ENCODE measurements around the gene SLIT3. TPM values are rescaled to one million over a fixed set of nuclear protein-coding genes. Genes with fewer than 3 reads are reported as not detected.

The SLIT3 gene
- total RNA-seq, 1 donor from 2014 or later: 0.22 TPM

DNA sequence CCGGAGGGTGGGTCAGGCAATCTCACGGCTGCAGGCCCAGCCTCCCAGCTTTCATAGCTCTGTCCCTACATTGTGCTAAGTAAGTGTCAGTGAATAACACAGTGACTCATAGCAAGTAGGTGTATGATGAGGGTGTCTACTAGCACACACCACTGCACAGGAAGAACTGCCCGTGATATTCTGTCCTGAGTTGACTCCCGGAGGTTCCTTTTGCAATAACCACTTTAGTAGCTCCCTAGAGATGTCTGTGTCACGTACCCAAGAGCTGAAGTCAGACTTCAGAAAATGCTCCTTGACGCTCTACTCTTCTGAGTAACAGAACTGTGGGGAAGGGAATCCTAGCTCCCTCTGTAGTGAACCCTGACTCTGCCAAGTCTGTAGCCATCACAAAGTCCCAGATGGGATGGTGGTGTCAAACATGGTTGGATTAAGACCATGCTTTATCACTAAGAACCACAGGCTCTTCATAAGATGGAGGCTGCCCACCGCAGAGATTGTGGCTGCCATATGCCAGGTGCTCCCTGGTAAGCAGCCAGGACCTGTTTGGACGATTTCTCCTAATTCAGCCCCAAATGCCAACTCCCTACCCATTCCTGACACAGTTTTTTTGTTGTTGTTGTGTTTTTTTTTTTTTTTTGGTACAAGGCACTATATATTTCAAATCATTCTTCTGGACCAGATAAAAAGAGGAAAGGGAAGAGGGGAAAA is 369.1 kb downstream of the SLIT3 start:
- H3K36me3 ChIP-seq: no peaks in the 10 kb centered on the region
- no peaks in the 10 kb centered on the region for H4K20me1 ChIP-seq (ENCODE audit: low read depth)
- H3F3A ChIP-seq (ENCODE audit: low read depth): no peaks in the 10 kb centered on the region
- no peak overlapping the region for H3K4me2 ChIP-seq
- no peaks in the 10 kb centered on the region for H3K9me3 ChIP-seq (ENCODE audit: low read depth)
- no peak overlapping the region for H3K27ac ChIP-seq
- H3K27me3 Mint-ChIP-seq (ENCODE audit: insufficient read depth, low read depth): peaks cover 2% of the 10 kb centered on the region
- H3K9ac ChIP-seq: no peak overlapping the region
- no peak overlapping the region for H3K4me3 ChIP-seq
- H3K4me3 Mint-ChIP-seq: no peak overlapping the region
- no peak overlapping the region for H2AFZ ChIP-seq (replicated peaks)
- no peaks in the 10 kb centered on the region for H3K27me3 ChIP-seq
- peaks cover 3% of the 10 kb centered on the region for H3K4me1 Mint-ChIP-seq
- H3K79me2 ChIP-seq (ENCODE audit: low read depth): no peaks in the 10 kb centered on the region
- H3K27ac Mint-ChIP-seq: no peak overlapping the region
- TF ChIP-seq, protein P1, sequence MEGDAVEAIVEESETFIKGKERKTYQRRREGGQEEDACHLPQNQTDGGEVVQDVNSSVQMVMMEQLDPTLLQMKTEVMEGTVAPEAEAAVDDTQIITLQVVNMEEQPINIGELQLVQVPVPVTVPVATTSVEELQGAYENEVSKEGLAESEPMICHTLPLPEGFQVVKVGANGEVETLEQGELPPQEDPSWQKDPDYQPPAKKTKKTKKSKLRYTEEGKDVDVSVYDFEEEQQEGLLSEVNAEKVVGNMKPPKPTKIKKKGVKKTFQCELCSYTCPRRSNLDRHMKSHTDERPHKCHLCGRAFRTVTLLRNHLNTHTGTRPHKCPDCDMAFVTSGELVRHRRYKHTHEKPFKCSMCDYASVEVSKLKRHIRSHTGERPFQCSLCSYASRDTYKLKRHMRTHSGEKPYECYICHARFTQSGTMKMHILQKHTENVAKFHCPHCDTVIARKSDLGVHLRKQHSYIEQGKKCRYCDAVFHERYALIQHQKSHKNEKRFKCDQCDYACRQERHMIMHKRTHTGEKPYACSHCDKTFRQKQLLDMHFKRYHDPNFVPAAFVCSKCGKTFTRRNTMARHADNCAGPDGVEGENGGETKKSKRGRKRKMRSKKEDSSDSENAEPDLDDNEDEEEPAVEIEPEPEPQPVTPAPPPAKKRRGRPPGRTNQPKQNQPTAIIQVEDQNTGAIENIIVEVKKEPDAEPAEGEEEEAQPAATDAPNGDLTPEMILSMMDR (IDR thresholded peaks at IDR 0.05): no peak
- TF ChIP-seq EZH2phosphoT487 (IDR thresholded peaks at IDR 0.05) (no peak), EZH2 (IDR thresholded peaks at IDR 0.05) (no peak)
- no peak for DNase-seq (ENCODE audit: low spot score)
- H3K36me3 Mint-ChIP-seq: no peaks in the 10 kb centered on the region
- H3K9me3 Mint-ChIP-seq: no peaks in the 10 kb centered on the region
- no peaks in the 10 kb centered on the region for H3K4me1 ChIP-seq

DNA sequence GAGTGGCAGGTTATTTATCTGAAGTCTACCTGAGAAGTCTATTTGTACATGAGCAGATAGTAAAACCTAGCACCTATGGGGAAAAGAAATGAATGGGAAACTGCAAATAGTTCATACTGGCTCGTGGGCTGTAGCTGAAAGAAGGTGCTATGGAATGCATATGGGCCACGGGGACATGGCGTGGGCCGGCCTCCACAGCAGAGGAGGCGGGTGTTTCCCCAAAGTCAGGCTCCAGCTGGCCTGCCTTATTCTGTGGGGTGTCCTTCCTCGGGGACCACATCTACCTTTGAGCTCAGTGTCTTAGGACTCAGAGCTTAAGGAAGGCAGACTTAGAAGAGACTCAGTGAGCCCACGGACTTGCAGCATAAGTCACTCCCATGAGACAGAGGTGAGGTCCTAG is 371.3 kb downstream of the SLIT3 start:
- no peak overlapping the region for H3K4me3 ChIP-seq
- no peak for DNase-seq (ENCODE audit: low spot score)
- peaks cover 5% of the 10 kb centered on the region for H3K27me3 ChIP-seq
- H3K4me2 ChIP-seq: no peak overlapping the region
- no peak overlapping the region for H3K4me3 Mint-ChIP-seq
- no peaks in the 10 kb centered on the region for H3K9me3 ChIP-seq (ENCODE audit: low read depth)
- H3K36me3 ChIP-seq: no peaks in the 10 kb centered on the region
- no peak overlapping the region for H3K9ac ChIP-seq
- H3K27ac ChIP-seq: no peak overlapping the region
- H3F3A ChIP-seq (ENCODE audit: low read depth): no peaks in the 10 kb centered on the region
- H3K79me2 ChIP-seq (ENCODE audit: low read depth): no peaks in the 10 kb centered on the region
- H3K4me1 Mint-ChIP-seq: peaks cover 3% of the 10 kb centered on the region
- TF ChIP-seq EZH2phosphoT487 (IDR thresholded peaks at IDR 0.05) (no peak), EZH2 (IDR thresholded peaks at IDR 0.05) (no peak)
- TF ChIP-seq, protein P1 (IDR thresholded peaks at IDR 0.05): no peak
- no peaks in the 10 kb centered on the region for H3K4me1 ChIP-seq
- no peak overlapping the region for H3K27ac Mint-ChIP-seq
- H3K9me3 Mint-ChIP-seq: no peaks in the 10 kb centered on the region
- no peak overlapping the region for H2AFZ ChIP-seq (replicated peaks)
- no peaks in the 10 kb centered on the region for H4K20me1 ChIP-seq (ENCODE audit: low read depth)
- peaks cover 2% of the 10 kb centered on the region for H3K27me3 Mint-ChIP-seq (ENCODE audit: insufficient read depth, low read depth)
- no peaks in the 10 kb centered on the region for H3K36me3 Mint-ChIP-seq

DNA sequence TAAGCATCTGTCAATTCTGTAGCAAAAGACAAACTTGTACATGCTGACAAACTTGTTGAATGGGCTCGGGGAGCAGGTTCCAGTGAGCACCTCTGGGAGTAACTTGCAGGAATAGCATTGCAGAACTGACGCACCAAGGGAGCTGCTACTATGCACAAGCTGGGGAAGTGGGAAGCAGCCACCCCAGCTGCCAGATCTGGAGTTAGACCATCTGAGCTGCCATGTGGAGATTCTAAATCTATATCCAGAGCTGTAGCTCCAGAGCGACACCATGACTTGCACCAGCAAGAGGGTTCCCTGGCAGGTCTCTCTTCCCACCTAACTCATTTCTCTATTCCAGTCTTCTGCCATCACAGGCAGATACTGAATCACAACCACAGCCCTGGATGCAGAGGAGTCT is 375.8 kb downstream of the SLIT3 start:
- no peak overlapping the region for H3K9ac ChIP-seq
- peaks cover 30% of the 10 kb centered on the region for H3K27me3 ChIP-seq
- no peak for DNase-seq (ENCODE audit: low spot score)
- TF ChIP-seq, protein P1 (IDR thresholded peaks at IDR 0.05): no peak
- no peak for TF ChIP-seq EZH2 (IDR thresholded peaks at IDR 0.05)
- no peak for TF ChIP-seq EZH2phosphoT487 (IDR thresholded peaks at IDR 0.05)
- Mint-ChIP-seq H3K27me3 (ENCODE audit: insufficient read depth, low read depth) (peaks cover 11% of the 10 kb centered on the region), H3K27ac (no peak overlapping the region), H3K4me3 (no peak overlapping the region), H3K36me3 (no peaks in the 10 kb centered on the region), H3K4me1 (peaks cover 6% of the 10 kb centered on the region), H3K9me3 (no peaks in the 10 kb centered on the region)
- no peaks in the 10 kb centered on the region for H4K20me1 ChIP-seq (ENCODE audit: low read depth)
- H3K79me2 ChIP-seq (ENCODE audit: low read depth): no peaks in the 10 kb centered on the region
- no peak overlapping the region for H3K4me3 ChIP-seq
- H2AFZ ChIP-seq (replicated peaks): no peak overlapping the region
- no peaks in the 10 kb centered on the region for H3K36me3 ChIP-seq
- H3K9me3 ChIP-seq (ENCODE audit: low read depth): no peaks in the 10 kb centered on the region
- no peak overlapping the region for H3K27ac ChIP-seq
- no peaks in the 10 kb centered on the region for H3K4me1 ChIP-seq
- no peak overlapping the region for H3K4me2 ChIP-seq
- no peaks in the 10 kb centered on the region for H3F3A ChIP-seq (ENCODE audit: low read depth)
